Testis (tissue), 2 donors: Measurements from ENCODE around the gene DMD.

Experiments used
- POLR2A ChIP-seq: fragments of 450-650 bp; IDR thresholded peaks from one replicate; pipeline ENCODE4 v1.6.1; 2017; ENCODE audit warnings: antibody characterized with exemption, mild to moderate bottlenecking, moderate library complexity
- TF ChIP-seq, protein P1 (sequence below), 3 experiments: fragments of 450-650 bp in 2 of 3; fragments of 200-600 bp in 1 of 3; sonication (generic) in 1 of 3; IDR thresholded peaks; one replicate each; pipeline ENCODE4 v1.5.1; 2016 to 2019; ENCODE audit warnings: antibody characterized with exemption in 3 of 3, mild to moderate bottlenecking in 2 of 3, moderate library complexity in 1 of 3

DNA sequence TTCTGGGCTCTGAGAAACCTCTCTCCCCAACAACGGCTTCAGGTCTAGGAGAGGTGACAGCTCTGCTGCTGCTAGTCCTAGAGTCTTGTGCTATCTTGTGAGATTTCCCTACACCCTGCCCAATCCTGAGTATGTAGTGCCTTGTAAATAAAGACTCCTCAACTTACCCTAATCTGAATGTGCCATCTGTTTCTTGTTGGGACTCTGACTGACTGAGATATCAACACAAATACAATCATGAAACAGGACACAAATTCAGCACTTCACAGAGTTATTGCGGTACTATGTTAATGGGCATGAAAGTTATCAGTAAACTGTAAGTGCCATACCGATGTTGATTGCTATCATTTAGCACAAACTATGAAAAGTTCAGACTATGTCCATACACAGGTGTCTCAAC lies 1610.5 kb downstream of the DMD start:
- TF ChIP-seq, protein P1, sequence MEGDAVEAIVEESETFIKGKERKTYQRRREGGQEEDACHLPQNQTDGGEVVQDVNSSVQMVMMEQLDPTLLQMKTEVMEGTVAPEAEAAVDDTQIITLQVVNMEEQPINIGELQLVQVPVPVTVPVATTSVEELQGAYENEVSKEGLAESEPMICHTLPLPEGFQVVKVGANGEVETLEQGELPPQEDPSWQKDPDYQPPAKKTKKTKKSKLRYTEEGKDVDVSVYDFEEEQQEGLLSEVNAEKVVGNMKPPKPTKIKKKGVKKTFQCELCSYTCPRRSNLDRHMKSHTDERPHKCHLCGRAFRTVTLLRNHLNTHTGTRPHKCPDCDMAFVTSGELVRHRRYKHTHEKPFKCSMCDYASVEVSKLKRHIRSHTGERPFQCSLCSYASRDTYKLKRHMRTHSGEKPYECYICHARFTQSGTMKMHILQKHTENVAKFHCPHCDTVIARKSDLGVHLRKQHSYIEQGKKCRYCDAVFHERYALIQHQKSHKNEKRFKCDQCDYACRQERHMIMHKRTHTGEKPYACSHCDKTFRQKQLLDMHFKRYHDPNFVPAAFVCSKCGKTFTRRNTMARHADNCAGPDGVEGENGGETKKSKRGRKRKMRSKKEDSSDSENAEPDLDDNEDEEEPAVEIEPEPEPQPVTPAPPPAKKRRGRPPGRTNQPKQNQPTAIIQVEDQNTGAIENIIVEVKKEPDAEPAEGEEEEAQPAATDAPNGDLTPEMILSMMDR (IDR thresholded peaks at IDR 0.05), result no peak
- no peak for TF ChIP-seq POLR2A
